ENCODE measurements around the gene RREB1.

Gene RREB1

GRCh38 chr6:7219310-7219709 lies 111.5 kb downstream of the RREB1 start:
- DNase-seq: no peak
- H3K4me3 Mint-ChIP-seq: no peak overlapping the region
- H3K27me3 Mint-ChIP-seq (ENCODE audit: low read depth, poor library complexity): no peaks in the 10 kb centered on the region
- H3K9me3 Mint-ChIP-seq: no peaks in the 10 kb centered on the region
- peaks cover 40% of the 10 kb centered on the region for H3K4me1 Mint-ChIP-seq
- H3K36me3 Mint-ChIP-seq (ENCODE audit: low read depth): peaks cover 53% of the 10 kb centered on the region
- no peak overlapping the region for H3K27ac Mint-ChIP-seq
- no peak for TF ChIP-seq CTCF (IDR thresholded peaks at IDR 0.05)

- Mint-ChIP-seq H3K36me3 (ENCODE audit: low read depth) (peaks cover 54% of the 10 kb centered on the region), H3K4me3 (no peak overlapping the region), H3K4me1 (peaks cover 14% of the 10 kb centered on the region), H3K27me3 (ENCODE audit: low read depth, poor library complexity) (peaks cover 6% of the 10 kb centered on the region), H3K27ac (no peak overlapping the region), H3K9me3 (no peaks in the 10 kb centered on the region)
- TF ChIP-seq CTCF (IDR thresholded peaks at IDR 0.05): no peak
- DNase-seq: no peak
Observed at GRCh38 chr6:7222197-7222596, 114.4 kb downstream of the RREB1 start.

- no peak for DNase-seq
- Mint-ChIP-seq H3K4me1 (peaks cover 8% of the 10 kb centered on the region), H3K9me3 (no peaks in the 10 kb centered on the region), H3K4me3 (no peak overlapping the region), H3K27me3 (ENCODE audit: low read depth, poor library complexity) (peaks cover 6% of the 10 kb centered on the region), H3K27ac (peak overlapping the region; percentile 85), H3K36me3 (ENCODE audit: low read depth) (peaks cover 74% of the 10 kb centered on the region)
- TF ChIP-seq CTCF (IDR thresholded peaks at IDR 0.05): no peak
Observed at GRCh38 chr6:7224731-7225130, 117.0 kb downstream of the RREB1 start.

- Mint-ChIP-seq H3K4me1 (no peaks in the 10 kb centered on the region), H3K4me3 (no peak overlapping the region), H3K27me3 (ENCODE audit: low read depth, poor library complexity) (peaks cover 6% of the 10 kb centered on the region), H3K36me3 (ENCODE audit: low read depth) (peaks cover 73% of the 10 kb centered on the region), H3K27ac (no peak overlapping the region), H3K9me3 (no peaks in the 10 kb centered on the region)
- no peak for TF ChIP-seq CTCF (IDR thresholded peaks at IDR 0.05)
- DNase-seq: no peak
Observed at GRCh38 chr6:7228662-7229375, 121.1 kb downstream of the RREB1 start.

- H3K9me3 Mint-ChIP-seq: no peaks in the 10 kb centered on the region
- TF ChIP-seq CTCF (IDR thresholded peaks at IDR 0.05): no peak
- no peaks in the 10 kb centered on the region for H3K4me1 Mint-ChIP-seq
- DNase-seq: no peak
- H3K27ac Mint-ChIP-seq: peak overlapping the region; percentile 82
- no peak overlapping the region for H3K4me3 Mint-ChIP-seq
- H3K36me3 Mint-ChIP-seq (ENCODE audit: low read depth): peaks cover 75% of the 10 kb centered on the region
- peaks cover 6% of the 10 kb centered on the region for H3K27me3 Mint-ChIP-seq (ENCODE audit: low read depth, poor library complexity)
Observed at GRCh38 chr6:7229376-7230326, 121.9 kb downstream of the RREB1 start.

Measured in nephron progenitor cell (in vitro differentiated cells).